Putamen (tissue), 1 donor: ENCODE data around the gene GPC1.

Experiments
- DNase-seq: peaks from one replicate; pipeline ENCODE4 v3.0.0-alpha.2; 2016; ENCODE audit warnings: low spot score

The GPC1 gene

DNA sequence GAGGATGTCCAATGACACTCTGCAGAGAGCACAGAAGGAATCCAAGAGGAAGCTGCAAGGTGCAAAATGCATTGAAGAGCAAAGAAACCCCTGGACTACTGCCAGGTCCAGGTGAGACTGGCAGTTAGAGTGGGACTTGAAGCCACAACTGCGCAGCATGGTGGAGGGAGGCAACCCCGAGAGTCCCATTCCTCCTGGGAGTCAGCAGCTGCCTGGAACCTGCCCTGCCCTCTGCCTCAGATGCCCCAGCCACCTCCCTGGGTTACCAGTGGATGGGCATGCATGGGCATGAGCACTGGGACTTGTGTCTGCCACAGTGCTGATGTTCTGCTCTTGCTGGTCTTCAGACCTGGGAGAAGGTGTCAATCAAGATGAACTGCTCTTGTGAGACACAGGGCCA, 79.2 kb downstream of the GPC1 start:
- no peak for DNase-seq

DNA sequence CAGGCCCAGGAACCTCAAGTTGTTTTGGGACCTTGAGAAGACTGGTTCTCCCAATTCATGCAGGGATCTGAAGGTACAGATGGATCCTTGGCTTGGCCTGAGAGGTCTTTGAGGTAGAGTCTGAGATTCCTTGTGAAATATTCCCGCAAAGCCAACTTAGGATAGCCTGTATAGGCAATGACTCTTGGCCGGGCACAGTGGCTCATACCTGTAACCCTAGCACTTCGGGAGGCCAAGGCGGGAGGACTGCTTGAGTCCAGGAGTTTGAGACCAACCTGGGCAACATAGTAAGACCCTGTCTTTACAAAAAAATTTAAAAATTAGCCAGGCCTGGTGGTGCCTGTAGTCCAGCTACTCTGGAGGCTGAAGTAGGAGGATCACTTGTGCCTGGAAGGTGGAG, 81.9 kb downstream of the GPC1 start:
- no peak for DNase-seq
